ENCODE data around the gene UBASH3A. TPM values are rescaled to one million over a fixed set of nuclear protein-coding genes. Genes with fewer than 3 reads are reported as not detected.

UBASH3A gene
- total and polyA plus RNA-seq, 8 donors = 0.18 to 4.6 (median 0.31) TPM; not detected in 1

DNA sequence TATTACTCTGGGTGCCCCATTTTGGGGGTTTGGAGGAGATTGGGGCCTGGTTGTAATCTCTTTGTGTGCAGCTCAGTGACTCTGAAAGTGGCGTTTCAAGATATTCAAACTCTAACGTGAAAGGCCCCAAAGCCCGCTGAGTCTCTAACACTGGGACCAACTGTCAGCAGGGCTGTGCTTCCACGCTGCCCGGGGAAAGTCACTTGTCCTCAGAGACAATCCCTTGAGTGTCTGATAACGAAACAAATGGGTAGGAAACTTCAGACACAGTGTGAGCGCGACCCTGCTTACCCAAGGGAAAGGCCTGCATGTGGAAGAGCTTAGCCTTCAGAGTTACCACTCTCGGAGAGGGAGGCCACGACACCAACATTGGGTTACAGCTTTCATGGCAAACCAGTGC, 837 bp downstream of the UBASH3A start:
- TF ChIP-seq EP300 (IDR thresholded peaks at IDR 0.05) (no peak), POLR2A (IDR thresholded peaks at IDR 0.05) (no peak), POLR2AphosphoS5 (IDR thresholded peaks at IDR 0.05) (no peak)
- TF ChIP-seq, protein P1, sequence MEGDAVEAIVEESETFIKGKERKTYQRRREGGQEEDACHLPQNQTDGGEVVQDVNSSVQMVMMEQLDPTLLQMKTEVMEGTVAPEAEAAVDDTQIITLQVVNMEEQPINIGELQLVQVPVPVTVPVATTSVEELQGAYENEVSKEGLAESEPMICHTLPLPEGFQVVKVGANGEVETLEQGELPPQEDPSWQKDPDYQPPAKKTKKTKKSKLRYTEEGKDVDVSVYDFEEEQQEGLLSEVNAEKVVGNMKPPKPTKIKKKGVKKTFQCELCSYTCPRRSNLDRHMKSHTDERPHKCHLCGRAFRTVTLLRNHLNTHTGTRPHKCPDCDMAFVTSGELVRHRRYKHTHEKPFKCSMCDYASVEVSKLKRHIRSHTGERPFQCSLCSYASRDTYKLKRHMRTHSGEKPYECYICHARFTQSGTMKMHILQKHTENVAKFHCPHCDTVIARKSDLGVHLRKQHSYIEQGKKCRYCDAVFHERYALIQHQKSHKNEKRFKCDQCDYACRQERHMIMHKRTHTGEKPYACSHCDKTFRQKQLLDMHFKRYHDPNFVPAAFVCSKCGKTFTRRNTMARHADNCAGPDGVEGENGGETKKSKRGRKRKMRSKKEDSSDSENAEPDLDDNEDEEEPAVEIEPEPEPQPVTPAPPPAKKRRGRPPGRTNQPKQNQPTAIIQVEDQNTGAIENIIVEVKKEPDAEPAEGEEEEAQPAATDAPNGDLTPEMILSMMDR (IDR thresholded peaks at IDR 0.05) = no peak
- Histone ChIP-seq H3K9me3 (peaks cover 0 to 9% (median 2%) of the 10 kb centered on the region in 4 donors), H3K36me3 (no peaks in the 10 kb centered on the region), H3K27ac (peak overlapping the region in 3 of 5 donors; percentile 29 to 43 (median 34)), H3K4me1 (peaks cover 0 to 4% (median 1%) of the 10 kb centered on the region in 4 donors), H3K27me3 (peaks cover 0 to 19% (median 0%) of the 10 kb centered on the region in 3 donors), H3K4me3 (peak overlapping the region in 1 of 4 donors; percentile 15)
- WGBS, 5 donors = 80 to 83% (median 82%) methylated on average over 10 of the region's 10 CpGs
- no peak for DNase-seq
- intact Hi-C loops (cut with DNase I; ENCODE audit: low total_unique reads) = loop anchor here (10.0 kb wide), 1 partner anchor 50 kb away; the partner anchor contains the start of gene TFF2

DNA sequence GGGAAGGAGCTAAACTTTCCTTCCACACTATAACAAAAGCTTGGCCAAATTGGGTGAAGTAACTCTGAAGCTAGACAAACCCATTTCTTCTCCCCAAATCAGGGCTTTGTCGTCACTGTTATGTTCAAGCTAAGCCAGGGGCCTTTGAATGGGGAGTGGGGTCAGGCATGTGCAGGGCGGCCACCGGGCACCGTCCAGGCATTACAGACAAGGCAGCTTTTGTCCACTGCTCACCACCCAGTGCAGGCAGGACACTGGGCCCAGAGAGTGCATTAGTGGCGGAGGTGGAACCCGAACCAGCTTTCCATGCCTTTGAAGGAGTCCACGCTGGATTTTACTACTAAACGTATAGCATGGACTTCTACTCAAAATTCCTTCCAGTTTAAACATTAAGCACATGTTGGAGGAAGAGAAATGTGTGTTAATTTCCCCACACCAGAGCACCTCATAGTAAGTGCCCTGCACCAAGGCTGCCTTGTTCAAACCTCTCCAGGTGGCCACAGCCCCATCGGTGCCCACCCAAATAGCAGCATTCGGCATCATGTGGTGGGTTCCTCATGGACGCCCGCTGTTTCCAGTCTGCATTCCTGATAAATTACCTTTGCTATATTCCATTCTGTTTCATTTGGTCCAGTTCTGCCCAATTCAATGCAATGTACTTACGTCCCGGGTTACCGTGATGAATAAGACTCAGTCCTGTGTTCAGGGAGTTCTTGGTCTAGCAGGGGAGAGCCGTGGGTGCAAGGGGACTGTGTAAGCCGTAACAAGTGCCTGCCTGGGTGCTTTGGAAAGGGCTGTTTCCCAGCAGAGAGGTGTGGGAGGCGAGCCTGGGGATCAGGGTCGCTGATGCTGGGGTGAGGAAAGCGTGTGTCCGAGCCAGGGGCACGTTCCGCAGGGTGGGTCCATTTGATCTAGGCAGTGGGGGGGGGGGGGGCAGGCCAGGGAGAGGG, 1.6 kb downstream of the UBASH3A start:
- H3K4me3 ChIP-seq = peak overlapping the region in 2 of 4 donors; percentile 11 to 22
- peaks cover 0 to 19% (median 0%) of the 10 kb centered on the region in 3 donors for H3K27me3 ChIP-seq
- WGBS, 5 donors = 77 to 89% (median 88%) methylated on average over 19 to 23 of the region's 23 CpGs
- intact Hi-C loops (cut with DNase I; ENCODE audit: low total_unique reads) = loop anchor here (10.0 kb wide), 1 partner anchor 51 kb away; the partner anchor contains the start of gene TFF2
- H3K9me3 ChIP-seq = peaks cover 0 to 9% (median 2%) of the 10 kb centered on the region in 4 donors
- no peaks in the 10 kb centered on the region for H3K36me3 ChIP-seq
- DNase-seq = no peak
- TF ChIP-seq, protein P1 (IDR thresholded peaks at IDR 0.05) = no peak
- TF ChIP-seq POLR2AphosphoS5 (IDR thresholded peaks at IDR 0.05) (no peak), POLR2A (IDR thresholded peaks at IDR 0.05) (no peak), EP300 (IDR thresholded peaks at IDR 0.05) (no peak)
- H3K27ac ChIP-seq = peak overlapping the region; percentile 18 to 62 (median 29)
- peaks cover 0 to 4% (median 1%) of the 10 kb centered on the region in 4 donors for H3K4me1 ChIP-seq

DNA sequence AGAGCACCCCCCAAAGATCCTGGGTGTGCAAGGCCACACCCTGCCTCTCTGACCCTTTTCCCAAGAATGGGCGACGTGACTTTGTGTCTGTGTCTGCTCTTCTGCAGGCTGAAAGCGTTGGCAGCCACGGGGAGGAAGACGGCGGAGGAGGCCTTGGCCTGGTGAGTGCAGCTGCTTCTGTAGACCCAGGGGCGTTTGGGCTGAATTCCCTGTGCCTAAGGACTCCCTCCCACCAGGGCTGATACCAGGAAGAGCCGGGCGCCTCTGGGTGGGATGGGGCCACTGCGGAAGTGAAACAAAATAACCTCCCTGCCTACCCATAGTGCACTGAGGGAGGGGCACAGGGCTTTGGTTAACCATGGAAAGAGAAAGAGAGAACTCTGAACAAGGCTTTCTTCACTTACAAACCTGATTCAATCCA, 2.5 kb downstream of the UBASH3A start:
- 71 to 87% (median 80%) methylated on average over 10 of the region's 10 CpGs for WGBS, 5 donors

More for the DNA sequence above, 2.5 kb downstream of the UBASH3A start:
- H3K36me3 ChIP-seq = no peaks in the 10 kb centered on the region
- DNase-seq = no peak
- peak overlapping the region in 2 of 4 donors; percentile 11 to 22 for H3K4me3 ChIP-seq
- peaks cover 0 to 4% (median 1%) of the 10 kb centered on the region in 4 donors for H3K4me1 ChIP-seq
- peaks cover 0 to 20% (median 0%) of the 10 kb centered on the region in 3 donors for H3K27me3 ChIP-seq
- peak overlapping the region in 4 of 5 donors; percentile 18 to 62 (median 34) for H3K27ac ChIP-seq
- intact Hi-C loops (cut with DNase I; ENCODE audit: low total_unique reads) = loop anchor here (10.0 kb wide), 1 partner anchor 51 kb away; the partner anchor contains the start of gene TFF2
- no peak for TF ChIP-seq POLR2AphosphoS5 (IDR thresholded peaks at IDR 0.05)
- TF ChIP-seq POLR2A (IDR thresholded peaks at IDR 0.05) = no peak
- TF ChIP-seq, protein P1 (IDR thresholded peaks at IDR 0.05) = no peak
- no peak for TF ChIP-seq EP300 (IDR thresholded peaks at IDR 0.05)
- peaks cover 0 to 9% (median 2%) of the 10 kb centered on the region in 4 donors for H3K9me3 ChIP-seq
